Bronchus fibroblast of lung (primary cell): ENCODE data around the gene SLC6A16. TPM values are rescaled to one million over a fixed set of nuclear protein-coding genes. Genes with fewer than 3 reads are reported as not detected.

Experiments
- total RNA-seq: library from RNA; depleted of rRNA; stranded (reverse); fragments of >200 nt; gene quantifications from 2 replicates; pipeline ENCODE4 v1.2.3, GENCODE V29; 2015

SLC6A16 gene
- 0.59 TPM in 1 of 2 replicates, not detected in the other for total RNA-seq

DNA sequence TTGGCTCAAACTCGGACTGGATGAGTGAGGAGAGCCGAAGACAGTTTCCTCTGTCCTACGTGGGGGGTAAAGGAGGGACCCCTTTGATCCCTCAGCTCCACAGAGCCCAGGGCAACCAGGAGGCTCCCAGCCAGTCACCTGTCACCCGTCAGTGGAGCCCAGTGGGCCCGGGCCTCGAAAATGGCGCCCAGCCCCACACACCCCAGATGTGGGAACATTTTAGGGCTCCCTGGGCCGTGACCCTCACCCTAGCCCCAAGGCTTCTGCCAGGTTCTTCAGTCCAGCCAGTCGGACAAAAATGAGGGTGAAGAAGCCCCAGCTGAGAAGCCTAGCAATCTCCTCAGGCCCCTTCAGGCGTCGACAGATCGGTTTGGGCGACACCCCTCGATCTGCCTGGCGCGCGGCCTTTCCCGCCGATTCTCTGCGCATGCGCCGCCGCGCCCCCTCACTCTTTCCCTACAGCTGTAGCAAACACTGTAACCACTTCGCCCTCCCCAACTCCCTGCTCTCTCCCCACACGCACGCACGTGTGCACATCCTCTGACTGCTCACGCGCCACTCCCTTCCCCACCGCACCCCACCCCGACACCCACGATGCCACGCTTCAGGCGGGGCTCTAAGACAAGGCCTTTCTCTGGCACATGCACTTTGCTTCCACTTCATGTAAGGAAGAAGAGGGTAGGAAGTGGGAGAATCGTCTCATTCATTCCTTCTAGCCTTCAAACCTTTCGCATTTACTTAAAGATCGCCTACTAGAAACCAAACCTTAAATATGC lies at the start of gene SLC6A16:
Gene SLC6A16, minus strand, starts transcription at position 391 of the 776 bp plus-strand sequence. CDS start 13,844 bp downstream, outside the sequence.

DNA sequence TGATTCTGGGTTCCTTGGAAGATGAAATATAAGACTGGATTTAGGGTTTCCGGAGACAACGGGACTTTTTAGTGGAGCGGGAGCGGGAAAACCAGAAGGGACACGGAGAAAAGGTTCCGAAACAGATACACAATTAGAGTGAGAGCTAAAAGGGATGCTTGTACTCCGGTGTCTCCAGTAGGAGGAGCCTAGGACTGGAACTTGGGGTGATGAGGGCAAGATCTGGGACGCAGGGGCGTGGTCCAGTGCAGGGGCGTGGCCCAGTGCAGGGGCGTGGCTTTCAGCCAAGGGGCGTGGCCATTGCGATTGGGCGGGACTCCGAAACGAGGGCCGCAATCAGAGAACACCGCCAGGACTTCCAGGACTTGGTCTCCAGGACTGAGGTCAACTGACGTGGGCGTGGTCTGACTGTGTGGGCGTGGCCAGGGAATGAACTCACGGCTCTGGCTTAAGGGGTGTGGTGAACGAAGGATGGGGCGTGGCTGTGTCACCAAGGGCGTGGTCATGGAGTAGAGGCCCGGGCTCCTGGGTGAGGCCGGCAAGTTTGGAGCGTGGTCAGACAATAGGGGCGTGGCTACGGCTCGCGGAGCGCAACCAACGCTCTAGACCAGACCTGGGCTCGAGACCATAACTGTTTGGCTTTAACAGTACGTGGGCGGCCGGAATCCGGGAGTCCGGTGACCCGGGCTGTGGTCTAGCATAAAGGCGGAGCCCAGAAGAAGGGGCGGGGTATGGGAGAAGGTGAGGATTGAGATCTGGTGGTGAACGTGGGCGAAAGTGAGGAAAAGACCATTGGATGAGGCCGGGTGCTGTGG lies 38.5 kb upstream of the SLC6A16 start, which contains the start of gene DKKL1:
Gene DKKL1, plus strand, starts transcription at position 610 of the 815 bp plus-strand sequence. Its CDS starts 122 bp downstream, at position 732.

DNA sequence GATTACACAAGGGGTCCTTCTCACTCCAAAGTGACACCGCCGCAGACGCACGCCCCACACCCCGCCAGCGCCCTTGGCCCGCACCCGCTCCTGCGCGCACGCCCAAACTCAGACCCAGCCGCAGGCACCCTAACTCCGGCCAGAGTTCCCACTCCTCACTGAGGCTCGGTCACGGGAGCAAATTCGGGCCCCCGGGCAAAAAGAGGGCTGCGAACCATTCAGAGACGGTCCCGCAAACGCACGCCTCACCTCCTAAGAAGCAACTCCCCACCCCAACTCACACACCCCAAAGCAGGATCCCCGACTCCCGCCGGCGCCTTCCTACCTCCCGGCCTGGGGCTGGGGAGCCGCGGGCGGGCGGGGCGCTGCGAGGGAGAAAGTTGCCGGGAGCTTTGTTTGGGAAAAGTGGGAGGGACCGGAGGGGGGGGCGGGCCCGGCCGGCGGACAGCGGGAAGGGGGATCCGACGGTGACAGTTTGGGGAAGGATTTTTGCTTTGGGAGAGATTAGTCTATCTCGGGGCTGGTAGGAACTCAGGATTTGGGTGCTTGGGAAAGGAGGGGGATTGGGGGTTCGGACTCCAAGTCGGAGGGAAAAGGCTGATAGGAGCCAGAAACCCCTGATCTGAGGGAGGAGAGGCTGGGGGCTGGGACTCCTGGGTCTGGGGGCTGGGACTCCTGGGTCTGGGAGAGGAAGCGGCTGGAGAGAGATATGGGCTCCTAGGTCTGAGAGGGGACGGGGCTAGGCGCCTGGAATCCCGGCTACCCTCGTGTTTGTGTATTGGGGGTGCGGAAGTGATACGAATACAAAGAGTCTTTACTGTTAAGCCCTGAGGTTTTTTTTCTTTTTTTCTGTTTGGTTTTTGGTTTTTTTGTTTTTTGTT lies 37.3 kb upstream of the SLC6A16 start, which contains the start of gene TEAD2:
Gene TEAD2, minus strand, starts transcription at position 369 of the 881 bp plus-strand sequence. CDS start 2,341 bp downstream, outside the sequence.

GRCh38 chr19:49335071-49335783 lies 10.2 kb upstream of the SLC6A16 start, which contains the start of gene CD37:
Gene CD37, plus strand, starts transcription at chr19:49335406. Its CDS starts 135 bp downstream, at chr19:49335541.

Other genes starting within 250 kb of the SLC6A16 start
- gene SNRNP70, start 239.7 kb downstream of the SLC6A16 start, total RNA-seq: 178 and 179 TPM in 2 replicates
- gene LIN7B, start 210.8 kb downstream of the SLC6A16 start, total RNA-seq: 4.7 and 5.2 TPM in 2 replicates
- 2.2 and 3.3 TPM in 2 replicates for gene C19orf73, start 206.0 kb downstream of the SLC6A16 start, total RNA-seq
- 2.2 TPM in 2 replicates for gene PPFIA3, start 205.6 kb downstream of the SLC6A16 start, total RNA-seq
- gene HRC, start 169.8 kb downstream of the SLC6A16 start, total RNA-seq: not detected in 2 replicates
- 10.4 and 12.1 TPM in 2 replicates for gene TRPM4, start 167.4 kb downstream of the SLC6A16 start, total RNA-seq
- not detected in 2 replicates for gene CD37, start 10.2 kb upstream of the SLC6A16 start, total RNA-seq
- 47.9 and 49.4 TPM in 2 replicates for gene TEAD2, start 37.2 kb upstream of the SLC6A16 start, total RNA-seq
- gene DKKL1, start 38.7 kb upstream of the SLC6A16 start, total RNA-seq: 1.3 and 2.2 TPM in 2 replicates
- gene KASH5, start 63.1 kb upstream of the SLC6A16 start, total RNA-seq: not detected in 2 replicates
- gene PTH2, start 98.2 kb upstream of the SLC6A16 start, total RNA-seq: not detected in 2 replicates
- gene GFY, start 100.2 kb upstream of the SLC6A16 start, total RNA-seq: not detected in 2 replicates
- not detected in 2 replicates for gene SLC17A7, start 116.3 kb upstream of the SLC6A16 start, total RNA-seq
- 103 TPM in 2 replicates for gene PIH1D1, start 126.6 kb upstream of the SLC6A16 start, total RNA-seq
- gene ALDH16A1, start 128.0 kb upstream of the SLC6A16 start, total RNA-seq: 34.3 and 37.2 TPM in 2 replicates
- 2.4 and 5.6 TPM in 2 replicates for gene FLT3LG, start 149.0 kb upstream of the SLC6A16 start, total RNA-seq
- gene RPL13A, start 162.4 kb upstream of the SLC6A16 start, total RNA-seq: 3,580 and 3,841 TPM in 2 replicates
- 3,922 and 4,879 TPM in 2 replicates for gene RPS11, start 171.2 kb upstream of the SLC6A16 start, total RNA-seq
- gene FCGRT, start 187.5 kb upstream of the SLC6A16 start, total RNA-seq: 38.0 and 39.7 TPM in 2 replicates
- gene RCN3, start 202.8 kb upstream of the SLC6A16 start, total RNA-seq: 191 and 235 TPM in 2 replicates